Brain microvascular endothelial cell (primary cell): ENCODE results near the gene STS.

Source experiments
- DNase-seq: peaks from one replicate; pipeline ENCODE4 v3.0.0-alpha.2; 2020
- H3K27ac ChIP-seq: fragments of 250-450 bp; sonication (Bioruptor Pico); 2 replicates; pipeline ENCODE4 v1.5.1; 2020; ENCODE audit warnings: mild to moderate bottlenecking, moderate library complexity
- H3K27me3 ChIP-seq: fragments of 250-450 bp; sonication (Bioruptor Pico); replicated peaks from 2 replicates; pipeline ENCODE4 v1.5.1; 2020; ENCODE audit warnings: mild to moderate bottlenecking
- H3K36me3 ChIP-seq: fragments of 250-450 bp; sonication (Bioruptor Pico); replicated peaks from 2 replicates; pipeline ENCODE4 v1.5.1; 2020; ENCODE audit warnings: mild to moderate bottlenecking
- H3K4me3 ChIP-seq: 2 replicates; pipeline ENCODE4 v1.5.1; 2011; ENCODE audit warnings: low read depth, mild to moderate bottlenecking, control low read depth, low read length, moderate library complexity
- in situ Hi-C: cut with HindIII; loops from 2 replicates; pipeline ENCODE4 v1.10.0; 2017; ENCODE audit warnings: low sequenced_read_pairs, low pct_ligation_motif_present
- TF ChIP-seq, protein P1 (sequence below): IDR thresholded peaks from 2 replicates; pipeline ENCODE4 v1.5.1; 2011; ENCODE audit warnings: low read depth, mild to moderate bottlenecking, moderate library complexity, low read length, control low read depth, inconsistent platforms; ENCODE audit errors: missing control alignments

Gene STS

DNA sequence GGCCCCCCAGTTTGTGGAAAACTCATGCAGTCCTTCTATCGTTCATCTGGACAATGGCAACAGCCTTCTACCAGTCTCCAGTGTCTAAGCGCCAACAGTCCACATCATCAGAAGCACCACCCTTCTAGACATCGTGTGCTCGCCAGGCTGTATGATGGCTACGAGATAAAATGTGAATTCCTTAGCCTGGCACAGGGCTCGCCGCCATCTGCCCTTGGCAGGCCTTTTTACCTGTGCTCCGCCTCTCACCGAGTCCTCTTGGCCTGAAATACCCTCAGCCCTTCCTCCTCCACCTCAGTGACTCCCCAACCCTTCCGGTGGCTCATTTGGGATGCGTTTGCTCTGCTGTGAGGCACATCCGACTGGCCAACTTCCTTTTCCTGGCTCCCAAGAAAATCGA, 15.9 kb upstream of the STS start:
- Histone ChIP-seq H3K27ac (no peak overlapping the region), H3K4me3 (no peak overlapping the region), H3K36me3 (no peaks in the 10 kb centered on the region), H3K27me3 (no peaks in the 10 kb centered on the region)
- no peak for DNase-seq
- TF ChIP-seq, protein P1, sequence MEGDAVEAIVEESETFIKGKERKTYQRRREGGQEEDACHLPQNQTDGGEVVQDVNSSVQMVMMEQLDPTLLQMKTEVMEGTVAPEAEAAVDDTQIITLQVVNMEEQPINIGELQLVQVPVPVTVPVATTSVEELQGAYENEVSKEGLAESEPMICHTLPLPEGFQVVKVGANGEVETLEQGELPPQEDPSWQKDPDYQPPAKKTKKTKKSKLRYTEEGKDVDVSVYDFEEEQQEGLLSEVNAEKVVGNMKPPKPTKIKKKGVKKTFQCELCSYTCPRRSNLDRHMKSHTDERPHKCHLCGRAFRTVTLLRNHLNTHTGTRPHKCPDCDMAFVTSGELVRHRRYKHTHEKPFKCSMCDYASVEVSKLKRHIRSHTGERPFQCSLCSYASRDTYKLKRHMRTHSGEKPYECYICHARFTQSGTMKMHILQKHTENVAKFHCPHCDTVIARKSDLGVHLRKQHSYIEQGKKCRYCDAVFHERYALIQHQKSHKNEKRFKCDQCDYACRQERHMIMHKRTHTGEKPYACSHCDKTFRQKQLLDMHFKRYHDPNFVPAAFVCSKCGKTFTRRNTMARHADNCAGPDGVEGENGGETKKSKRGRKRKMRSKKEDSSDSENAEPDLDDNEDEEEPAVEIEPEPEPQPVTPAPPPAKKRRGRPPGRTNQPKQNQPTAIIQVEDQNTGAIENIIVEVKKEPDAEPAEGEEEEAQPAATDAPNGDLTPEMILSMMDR, result no peak
- in situ Hi-C loops, result no loop called here

DNA sequence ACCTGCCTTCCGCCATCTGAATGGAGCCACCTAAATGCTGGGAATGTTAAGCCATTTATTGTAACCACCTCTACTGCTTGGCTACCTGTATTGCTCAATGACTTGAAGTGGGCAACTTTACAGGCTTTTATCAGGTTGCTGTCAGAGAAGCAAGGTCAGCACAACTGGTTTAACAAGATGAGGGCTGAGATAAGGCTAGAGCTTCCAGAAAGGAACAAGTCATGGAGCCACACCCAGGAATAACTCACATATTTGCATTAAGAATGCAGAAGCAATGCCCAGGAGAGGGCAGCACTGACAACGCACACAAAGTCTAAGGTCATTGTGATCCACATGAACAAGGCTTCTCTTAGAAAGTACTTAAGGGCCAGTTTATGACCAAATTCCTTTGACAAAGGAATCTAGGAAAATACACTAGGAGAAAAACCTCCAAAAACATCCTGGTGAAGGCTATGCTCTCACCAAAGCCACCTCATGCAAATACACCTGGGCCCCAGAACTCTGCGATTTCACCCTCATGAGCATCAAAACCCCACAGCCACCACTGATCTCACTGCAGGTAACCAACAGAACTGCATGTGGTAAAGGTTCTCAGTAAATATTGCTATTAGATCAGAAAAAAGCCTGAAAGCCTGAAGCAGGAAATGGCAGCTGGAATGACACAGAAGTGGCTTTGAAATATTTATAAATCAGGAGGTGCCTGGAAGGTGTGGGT, 15.0 kb upstream of the STS start:
- peak overlapping the region; percentile 27 for H3K27ac ChIP-seq
- peak; percentile 86 for DNase-seq
- no peak overlapping the region for H3K4me3 ChIP-seq
- H3K36me3 ChIP-seq, result no peaks in the 10 kb centered on the region
- in situ Hi-C loops, result no loop called here
- TF ChIP-seq, protein P1, result peak; percentile 83
- no peaks in the 10 kb centered on the region for H3K27me3 ChIP-seq

DNA sequence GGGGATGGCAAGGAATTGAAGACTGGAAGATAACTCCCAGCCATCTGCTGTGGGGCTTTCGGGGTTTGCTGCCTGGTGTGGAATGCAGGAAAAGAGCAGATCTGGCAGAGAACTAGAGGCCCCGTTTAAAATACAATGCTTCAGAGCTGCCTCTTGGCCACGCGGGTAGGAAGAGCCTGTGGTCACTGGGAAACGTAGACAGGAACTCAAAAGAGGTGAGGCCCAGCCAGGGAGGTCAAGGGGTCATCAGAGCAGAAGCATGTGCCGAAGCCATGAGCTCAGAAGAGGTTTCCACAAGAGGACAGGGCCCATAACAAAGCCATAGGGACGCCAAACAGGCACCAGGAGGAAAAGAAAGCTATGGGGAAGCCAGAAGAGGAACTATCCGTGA, 14.5 kb upstream of the STS start:
- Histone ChIP-seq H3K36me3 (no peaks in the 10 kb centered on the region), H3K4me3 (no peak overlapping the region), H3K27me3 (no peaks in the 10 kb centered on the region), H3K27ac (peak overlapping the region; percentile 27)
- in situ Hi-C loops, result no loop called here
- TF ChIP-seq, protein P1, result no peak
- DNase-seq, result no peak

DNA sequence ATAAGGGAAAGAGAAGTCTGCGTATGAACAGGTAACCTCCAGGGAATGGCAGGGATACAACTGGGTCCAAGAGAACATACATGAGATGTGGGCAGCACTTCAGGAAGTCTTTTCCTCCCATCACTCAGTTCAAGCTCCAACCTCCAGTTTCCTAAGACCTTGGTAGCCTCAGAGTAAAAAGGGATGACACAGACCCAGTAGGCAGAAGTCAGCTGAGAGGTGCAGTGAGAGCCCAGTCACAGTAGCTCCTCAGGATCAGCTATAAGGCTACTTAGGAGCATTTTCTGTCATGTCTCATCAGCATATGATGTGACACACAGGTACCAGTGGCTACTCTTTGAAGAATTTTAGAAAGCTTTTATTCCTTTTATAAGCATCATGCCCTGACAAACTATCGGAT, 12.5 kb upstream of the STS start:
- in situ Hi-C loops, result no loop called here
- TF ChIP-seq, protein P1, result no peak
- no peak overlapping the region for H3K27ac ChIP-seq
- no peak overlapping the region for H3K4me3 ChIP-seq
- no peaks in the 10 kb centered on the region for H3K36me3 ChIP-seq
- no peaks in the 10 kb centered on the region for H3K27me3 ChIP-seq
- no peak for DNase-seq

DNA sequence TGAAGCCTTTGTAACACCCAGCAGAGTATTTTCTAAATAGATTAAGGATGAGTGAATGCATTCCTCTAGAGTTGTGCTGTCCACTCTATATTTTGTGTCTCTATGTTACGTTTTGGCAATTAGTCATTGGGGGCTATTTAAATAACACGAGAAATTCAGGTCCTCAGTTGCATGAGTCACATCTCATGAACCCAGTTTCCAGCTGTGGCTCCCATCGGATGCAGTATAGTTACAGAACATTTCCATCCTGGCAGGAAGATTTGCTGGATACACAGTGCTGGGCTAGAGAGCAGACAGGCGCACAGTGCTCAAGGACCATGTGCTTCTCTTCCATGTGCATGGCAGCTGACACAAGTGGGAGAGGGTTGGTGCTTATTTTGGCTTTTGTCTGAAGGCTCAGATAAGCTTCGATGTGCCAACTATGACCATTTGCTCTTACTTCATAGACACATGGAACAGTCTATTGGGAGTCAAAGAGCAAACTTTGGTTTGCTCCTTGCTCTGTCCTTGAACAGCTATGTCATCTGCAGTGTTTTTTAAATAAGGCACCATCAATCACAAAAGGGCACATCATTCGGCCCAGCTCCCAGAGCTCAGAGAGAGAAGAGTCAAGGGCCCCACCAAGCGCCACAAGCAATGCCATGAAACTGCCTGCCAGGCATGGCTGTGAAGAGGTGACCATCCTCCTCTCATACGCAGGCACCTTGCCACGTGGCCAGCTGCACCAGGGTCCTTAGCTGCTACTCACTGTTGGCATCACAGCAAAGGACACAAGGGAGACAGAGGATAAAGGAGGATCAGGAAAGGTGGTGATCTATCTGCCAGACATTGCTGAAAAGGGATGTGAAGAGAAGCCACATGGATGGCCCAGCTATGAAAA, 8.1 kb upstream of the STS start:
- Histone ChIP-seq H3K4me3 (no peak overlapping the region), H3K27me3 (no peaks in the 10 kb centered on the region), H3K36me3 (no peaks in the 10 kb centered on the region), H3K27ac (peak overlapping the region; percentile 18)
- DNase-seq, result peak; percentile 80
- in situ Hi-C loops, result no loop called here
- TF ChIP-seq, protein P1, result no peak
